Stimulated activated CD8-positive, alpha-beta memory T cell treated with anti-CD3 and anti-CD28 coated beads, Interleukin-7, amount 100 ng/mL, for 48 hours (primary cell): Measurements from ENCODE around the gene TEX35.

Source experiments
- DNase-seq, 2 donors: peaks; one replicate each; pipeline ENCODE4 v3.0.0-alpha.2; 2020; ENCODE audit warnings: low read depth in 1 of 2; ENCODE audit errors: extremely low read depth in 1 of 2

Gene TEX35

GRCh38 chr1:178516110-178516509 is 3.2 kb downstream of the TEX35 start:
- no peak for DNase-seq

DNA sequence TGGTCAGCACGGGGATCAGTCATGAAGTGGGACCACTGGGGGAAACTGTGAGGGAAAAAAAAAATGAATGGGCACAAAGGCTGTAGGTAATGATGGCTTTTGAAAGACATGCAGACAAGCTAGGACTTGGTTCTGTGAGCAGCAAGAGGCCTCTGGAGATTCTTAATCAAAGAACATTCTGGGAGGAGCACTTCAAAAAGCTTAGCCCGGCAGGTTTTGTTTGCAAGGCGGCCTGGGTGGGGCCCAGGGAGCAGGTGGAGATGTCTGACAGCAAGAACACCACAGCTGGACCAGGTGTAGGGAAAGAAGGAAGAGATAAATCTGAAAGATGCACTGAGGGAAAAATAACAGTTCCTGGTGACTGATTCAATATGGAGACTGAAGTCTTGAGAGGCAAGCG is 6.0 kb downstream of the TEX35 start:
- no peak for DNase-seq

- no peak for DNase-seq
Measured at GRCh38 chr1:178520803-178521202, 7.9 kb downstream of the TEX35 start.

GRCh38 chr1:178521241-178521640 is 8.3 kb downstream of the TEX35 start:
- DNase-seq = no peak

- DNase-seq = no peak
Measured at GRCh38 chr1:178527117-178527516, 14.2 kb downstream of the TEX35 start.

DNA sequence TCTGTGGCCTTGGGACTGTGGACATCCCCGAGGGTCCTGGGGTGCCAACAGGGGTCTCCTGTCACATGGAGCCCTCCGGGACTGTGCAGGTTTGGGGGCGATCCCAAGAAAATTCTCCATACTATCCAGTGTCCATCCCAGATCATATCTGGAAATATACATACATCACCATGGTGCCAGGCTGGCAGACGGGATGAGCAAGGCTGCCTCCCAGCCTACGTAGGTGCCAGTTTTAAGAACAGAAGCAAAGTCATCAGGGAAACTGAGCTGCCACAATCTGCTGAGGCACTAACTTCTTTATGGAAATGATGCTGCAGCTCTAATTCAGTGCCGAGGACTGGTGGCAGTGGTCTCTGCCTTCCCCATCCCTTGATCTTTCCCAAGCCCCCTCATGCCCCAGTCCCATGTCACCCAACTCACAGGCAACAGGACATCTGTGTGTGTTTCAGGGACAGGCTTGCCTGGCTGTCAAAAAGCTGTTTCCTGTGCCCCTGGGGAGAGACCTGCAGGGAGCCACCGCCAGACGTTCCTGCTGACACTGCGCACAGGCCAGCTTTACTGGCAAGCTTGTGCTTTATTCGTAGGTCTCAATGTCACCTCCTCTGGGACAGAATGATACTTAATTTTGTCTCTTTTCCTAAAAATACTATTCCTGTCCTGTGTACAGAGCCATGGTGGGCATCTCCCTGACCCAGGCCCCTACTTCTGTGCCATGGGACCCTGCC is 15.5 kb downstream of the TEX35 start:
- DNase-seq = no peak

GRCh38 chr1:178528953-178529335 is 16.0 kb downstream of the TEX35 start:
- no peak for DNase-seq

- DNase-seq = no peak
Measured at GRCh38 chr1:178529364-178530036, 16.6 kb downstream of the TEX35 start.

- DNase-seq = no peak
Measured at GRCh38 chr1:178530037-178530402, 17.1 kb downstream of the TEX35 start.

- DNase-seq = no peak
Measured at GRCh38 chr1:178530502-178530901, 17.6 kb downstream of the TEX35 start.

DNA sequence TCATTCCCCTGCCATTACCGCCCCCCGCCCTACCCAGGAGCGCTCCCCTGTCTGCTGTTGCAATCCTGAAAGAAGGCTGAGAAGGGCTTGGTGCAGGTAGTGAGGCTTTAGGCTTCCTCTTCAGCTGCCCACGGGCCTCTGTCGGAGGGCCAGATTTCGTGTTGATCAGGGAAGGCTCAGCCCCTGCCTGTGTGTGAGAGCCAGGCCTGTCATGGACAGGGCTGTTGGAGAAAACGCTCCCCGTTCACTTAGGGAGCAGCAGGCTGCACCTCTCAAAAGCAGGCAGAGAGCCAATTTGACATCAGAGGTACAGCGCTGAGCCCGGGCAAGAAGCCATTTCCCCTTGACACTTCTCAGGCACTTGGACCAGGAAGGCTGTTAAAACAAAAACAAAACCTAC is 19.0 kb downstream of the TEX35 start:
- DNase-seq = no peak

- peak; percentile 39 to 48 for DNase-seq
Measured at GRCh38 chr1:178532392-178532791, 19.5 kb downstream of the TEX35 start.

GRCh38 chr1:178533121-178533946 is 20.4 kb downstream of the TEX35 start:
- no peak for DNase-seq

DNA sequence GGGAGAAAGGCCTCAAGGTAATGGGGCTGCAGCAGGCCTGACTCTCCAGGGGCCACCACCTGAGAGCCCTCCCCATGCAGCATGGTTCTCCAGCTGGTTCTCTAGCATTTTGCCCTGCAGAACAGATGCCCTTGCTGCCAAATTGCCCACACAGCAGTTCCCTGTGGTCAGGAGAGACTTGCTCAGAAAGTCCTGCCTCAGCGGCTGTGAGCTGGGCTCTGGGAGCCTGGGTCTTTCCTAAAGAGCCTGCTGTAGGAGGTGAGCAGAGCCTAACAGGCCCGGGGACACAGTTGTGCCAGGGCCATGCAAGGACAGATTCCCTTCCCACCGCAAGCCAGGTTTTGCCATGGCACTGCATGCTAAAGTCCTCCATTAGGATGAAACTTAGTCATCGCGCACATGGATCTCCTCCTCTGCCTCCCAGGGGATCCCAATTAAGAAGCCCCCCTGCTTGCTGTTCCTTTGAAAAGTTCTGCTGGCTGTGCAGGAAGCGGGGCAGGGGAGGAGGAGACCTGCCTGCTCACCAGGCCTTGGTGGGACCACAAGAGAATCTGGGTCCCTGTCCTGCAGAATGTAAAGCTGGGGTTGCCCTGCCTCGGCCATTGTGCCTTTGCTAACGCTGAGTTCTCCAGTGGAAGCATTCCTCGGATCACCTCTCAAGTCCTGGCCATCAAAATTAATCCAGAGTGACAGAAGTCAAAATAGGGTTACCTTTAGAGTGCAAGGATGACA is 21.4 kb downstream of the TEX35 start:
- DNase-seq = no peak

GRCh38 chr1:178536329-178536728 is 23.4 kb downstream of the TEX35 start:
- no peak for DNase-seq

DNA sequence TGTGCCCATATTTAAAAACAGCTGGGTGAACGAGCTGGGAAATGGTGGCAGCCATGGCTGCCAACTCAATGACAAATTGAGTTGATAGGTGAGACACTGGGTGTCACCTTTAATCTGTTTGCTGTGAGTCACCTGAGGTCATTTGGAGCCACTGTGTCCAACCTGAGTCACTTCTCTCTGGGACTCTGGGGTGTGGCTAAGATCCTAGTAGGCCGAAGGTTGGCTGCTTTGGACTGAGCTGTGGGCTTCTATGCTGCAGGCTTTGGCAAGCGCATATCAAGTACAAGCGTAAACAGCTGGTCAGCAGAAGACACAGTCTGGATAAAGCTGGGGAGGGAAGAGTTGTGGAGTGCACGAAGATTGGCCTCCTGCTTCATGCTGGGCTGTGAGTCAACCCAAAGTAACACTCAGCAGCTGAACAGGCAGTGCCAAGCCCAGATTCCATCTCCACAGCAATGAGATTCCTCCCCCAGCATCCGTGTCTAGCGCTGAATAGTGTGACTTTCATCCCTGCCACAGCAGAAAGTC is 24.0 kb downstream of the TEX35 start:
- DNase-seq = no peak

GRCh38 chr1:178537382-178538090 is 24.6 kb downstream of the TEX35 start:
- DNase-seq = no peak

DNA sequence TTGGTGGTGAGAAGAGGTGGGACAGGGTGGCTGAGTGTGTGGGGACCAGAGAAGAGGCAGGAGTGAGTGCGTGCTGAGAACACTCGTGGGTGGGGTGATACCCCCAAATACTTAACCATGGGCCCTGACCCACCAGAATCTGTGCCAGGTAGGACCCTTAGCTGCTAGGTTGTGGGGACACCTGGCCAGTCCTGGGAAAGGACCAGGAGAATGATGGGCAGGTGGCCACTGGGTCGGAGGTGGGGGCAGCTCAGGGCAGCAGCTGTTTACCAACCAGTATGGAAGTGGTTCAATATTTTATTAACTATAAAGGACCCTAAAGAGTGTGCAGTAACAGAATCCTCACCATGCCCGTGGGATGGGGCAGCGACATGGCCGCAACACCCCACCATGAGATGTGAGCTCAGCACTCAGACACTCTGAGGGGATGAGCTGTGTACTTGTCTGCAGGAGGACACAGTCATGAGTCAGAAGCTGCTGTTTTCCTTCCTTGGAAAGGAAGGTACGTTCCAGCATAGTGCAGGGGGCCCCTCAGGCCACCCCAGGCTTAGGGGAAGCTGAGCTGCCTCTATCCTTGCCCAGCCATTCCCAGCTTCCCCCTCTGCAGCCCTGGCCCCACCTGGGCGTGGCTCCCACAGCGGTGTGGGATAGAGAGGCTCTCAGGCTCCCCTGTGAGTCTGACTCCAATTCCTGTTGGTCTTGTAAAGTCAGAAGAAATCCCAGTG is 25.4 kb downstream of the TEX35 start:
- no peak for DNase-seq

GRCh38 chr1:178539291-178539690 is 26.4 kb downstream of the TEX35 start:
- DNase-seq = no peak

- DNase-seq = no peak
Measured at GRCh38 chr1:178540204-178540603, 27.3 kb downstream of the TEX35 start.
